ENCODE measurements around the gene MMP28. TPM values are rescaled to one million over a fixed set of nuclear protein-coding genes. Genes with fewer than 3 reads are reported as not detected.

MMP28 gene
- total RNA-seq, 1 experiment from 2014 or later, result not detected

DNA sequence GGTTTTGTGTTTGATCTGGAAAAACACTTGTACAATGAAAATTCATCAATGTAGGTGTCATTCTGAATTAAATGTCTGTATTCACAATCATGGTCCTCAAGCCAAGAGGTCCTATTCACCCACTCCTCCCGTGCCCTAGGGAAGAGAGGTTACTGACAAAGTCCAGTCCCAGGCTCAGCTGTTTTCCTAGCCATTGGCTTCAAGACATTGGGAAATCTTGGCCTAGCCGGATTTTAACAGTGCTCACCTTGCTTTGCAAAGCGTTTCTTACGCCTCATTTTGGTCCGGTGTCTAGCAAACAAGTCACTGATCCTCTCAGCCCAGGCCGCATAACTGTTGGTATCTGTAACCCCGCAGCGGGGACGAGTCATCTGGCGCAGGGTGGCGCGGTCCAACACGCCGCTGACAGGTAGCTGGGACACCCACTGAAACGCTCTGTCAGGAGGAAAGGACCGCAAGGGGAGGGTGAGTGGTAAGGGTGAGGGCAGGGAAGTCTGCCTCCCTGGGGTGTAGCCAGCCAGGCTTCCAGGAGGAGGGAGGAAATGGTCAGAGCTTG lies 16.7 kb downstream of the MMP28 start:
- no peak for DNase-seq
- no peak overlapping the region for H3K4me3 ChIP-seq
- no peaks in the 10 kb centered on the region for H3K27me3 ChIP-seq
- no peaks in the 10 kb centered on the region for H3K9me3 ChIP-seq
- no peaks in the 10 kb centered on the region for H3K36me3 ChIP-seq

DNA sequence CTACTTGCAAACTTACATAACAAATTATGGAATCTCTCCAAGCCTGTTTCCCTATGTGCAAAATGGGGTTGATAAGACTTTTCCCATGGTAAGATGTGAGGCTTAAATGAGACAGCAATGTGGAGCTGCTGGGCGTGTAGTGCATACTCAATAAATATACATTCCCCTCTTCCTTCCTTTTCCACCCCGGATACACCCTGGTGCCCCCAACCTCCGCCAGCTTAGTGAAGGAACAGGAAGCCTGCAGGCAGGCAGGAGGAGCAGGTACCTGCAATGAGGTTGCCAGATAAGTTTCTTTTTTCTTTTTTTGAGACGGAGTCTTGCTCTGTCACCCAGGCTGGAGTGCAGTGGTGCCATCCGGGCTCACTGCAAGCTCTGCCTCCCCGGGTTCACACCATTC lies 19.9 kb downstream of the MMP28 start:
- Histone ChIP-seq H3K9me3 (no peaks in the 10 kb centered on the region), H3K4me3 (no peak overlapping the region), H3K27me3 (no peaks in the 10 kb centered on the region), H3K36me3 (no peaks in the 10 kb centered on the region)
- no peak for DNase-seq

DNA sequence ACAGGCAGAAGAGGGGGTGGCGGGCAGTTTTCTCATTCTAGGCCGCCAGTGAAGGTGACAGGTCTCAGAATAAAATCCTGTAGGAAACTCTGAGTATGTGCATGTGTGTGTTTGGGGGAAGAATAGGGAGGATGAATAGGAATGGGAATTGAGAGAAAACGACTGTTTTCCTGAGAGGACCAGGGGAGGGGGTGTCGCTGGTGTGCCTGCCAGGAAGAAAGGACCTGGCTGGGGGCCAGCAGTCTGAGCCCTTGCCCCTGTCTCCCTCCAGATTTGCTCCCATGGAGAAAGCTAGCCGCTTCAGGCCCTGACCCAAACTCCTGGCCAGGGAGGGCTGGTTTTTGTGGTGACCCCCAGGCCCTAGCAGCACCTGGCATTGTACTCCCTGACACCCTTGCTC lies 20.4 kb downstream of the MMP28 start:
- Histone ChIP-seq H3K36me3 (no peaks in the 10 kb centered on the region), H3K4me3 (no peak overlapping the region), H3K9me3 (no peaks in the 10 kb centered on the region), H3K27me3 (no peaks in the 10 kb centered on the region)
- DNase-seq, result no peak

DNA sequence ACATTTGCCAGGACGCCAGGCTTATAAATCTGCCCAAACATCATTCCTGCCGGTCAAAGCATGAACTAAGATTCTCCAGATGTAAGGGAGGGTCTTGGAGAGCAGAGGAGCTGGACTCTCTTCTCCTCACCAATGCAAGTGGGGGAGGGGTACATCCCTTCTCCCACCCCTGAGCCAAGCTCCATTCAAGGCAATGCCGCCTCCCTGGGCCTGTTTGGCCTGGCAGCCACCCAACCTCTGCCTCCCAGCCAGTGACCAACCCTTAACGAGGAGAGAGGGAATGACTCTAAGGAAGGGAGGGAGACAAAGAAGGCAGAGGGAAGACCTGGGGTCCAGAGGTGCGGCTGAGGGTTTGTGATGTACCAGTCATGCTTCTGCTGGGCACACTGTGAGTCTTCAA lies 20.9 kb downstream of the MMP28 start:
- no peaks in the 10 kb centered on the region for H3K36me3 ChIP-seq
- no peak for DNase-seq
- H3K4me3 ChIP-seq, result no peak overlapping the region
- no peaks in the 10 kb centered on the region for H3K9me3 ChIP-seq
- H3K27me3 ChIP-seq, result no peaks in the 10 kb centered on the region

DNA sequence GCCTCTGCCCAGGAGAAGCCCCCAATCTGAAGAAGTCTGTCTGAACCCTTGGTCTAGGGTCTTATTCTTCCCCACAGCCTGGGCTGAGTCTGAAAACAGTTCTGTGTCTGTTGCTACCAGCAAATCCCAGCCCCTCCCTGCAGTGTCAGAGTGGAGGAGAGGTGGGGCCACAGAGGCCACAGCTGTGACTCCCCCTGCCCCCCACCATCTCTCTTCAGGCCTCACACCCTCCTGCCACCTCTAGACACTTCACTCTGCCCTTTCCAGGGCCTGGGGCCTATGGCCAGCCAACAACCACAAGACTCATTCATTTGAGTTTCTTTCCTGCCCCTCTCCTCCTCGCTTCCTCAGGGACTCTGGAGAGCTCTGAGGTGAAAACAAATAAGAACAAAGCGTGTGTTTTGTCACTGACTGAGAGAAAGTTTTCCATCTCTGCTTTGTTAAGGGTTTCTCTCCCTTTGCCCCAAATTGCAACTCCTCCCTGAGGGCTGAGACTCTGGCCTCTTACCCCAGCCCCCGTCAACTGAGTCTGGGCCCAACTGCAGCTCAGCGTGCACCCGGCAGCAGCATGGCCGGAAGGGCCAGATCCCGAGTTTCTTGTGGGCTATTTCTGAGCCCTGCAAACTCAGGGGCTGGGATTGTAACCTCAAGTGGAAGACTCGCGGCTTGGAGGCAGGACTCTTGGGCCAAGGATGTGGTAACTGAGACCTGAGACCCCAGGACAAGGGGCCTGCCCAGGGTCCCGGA lies 21.6 kb downstream of the MMP28 start:
- Histone ChIP-seq H3K9me3 (no peaks in the 10 kb centered on the region), H3K36me3 (no peaks in the 10 kb centered on the region), H3K27me3 (no peaks in the 10 kb centered on the region), H3K4me3 (no peak overlapping the region)
- DNase-seq, result no peak

DNA sequence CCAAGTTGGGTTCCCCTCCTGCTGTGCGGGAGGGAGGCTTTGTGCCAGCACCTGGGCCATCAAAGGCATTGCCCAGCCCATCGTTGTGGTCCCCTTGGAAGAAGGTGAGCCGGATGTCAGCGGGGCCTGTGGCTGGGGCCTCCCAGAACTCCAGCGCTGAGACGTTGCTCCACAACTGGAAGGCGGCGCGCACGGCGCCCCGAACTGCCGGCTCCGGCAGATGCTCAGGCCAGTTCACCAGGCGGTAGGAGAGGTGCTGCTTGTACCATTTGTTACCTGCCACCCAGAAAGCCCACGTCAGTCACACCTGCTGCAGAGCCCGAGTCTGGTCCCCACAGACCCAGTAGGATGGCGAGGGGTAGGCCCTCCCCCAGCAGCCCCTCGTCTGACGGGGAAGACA lies 22.3 kb downstream of the MMP28 start:
- H3K9me3 ChIP-seq, result no peaks in the 10 kb centered on the region
- no peak overlapping the region for H3K4me3 ChIP-seq
- DNase-seq, result no peak
- H3K27me3 ChIP-seq, result no peaks in the 10 kb centered on the region
- no peaks in the 10 kb centered on the region for H3K36me3 ChIP-seq

DNA sequence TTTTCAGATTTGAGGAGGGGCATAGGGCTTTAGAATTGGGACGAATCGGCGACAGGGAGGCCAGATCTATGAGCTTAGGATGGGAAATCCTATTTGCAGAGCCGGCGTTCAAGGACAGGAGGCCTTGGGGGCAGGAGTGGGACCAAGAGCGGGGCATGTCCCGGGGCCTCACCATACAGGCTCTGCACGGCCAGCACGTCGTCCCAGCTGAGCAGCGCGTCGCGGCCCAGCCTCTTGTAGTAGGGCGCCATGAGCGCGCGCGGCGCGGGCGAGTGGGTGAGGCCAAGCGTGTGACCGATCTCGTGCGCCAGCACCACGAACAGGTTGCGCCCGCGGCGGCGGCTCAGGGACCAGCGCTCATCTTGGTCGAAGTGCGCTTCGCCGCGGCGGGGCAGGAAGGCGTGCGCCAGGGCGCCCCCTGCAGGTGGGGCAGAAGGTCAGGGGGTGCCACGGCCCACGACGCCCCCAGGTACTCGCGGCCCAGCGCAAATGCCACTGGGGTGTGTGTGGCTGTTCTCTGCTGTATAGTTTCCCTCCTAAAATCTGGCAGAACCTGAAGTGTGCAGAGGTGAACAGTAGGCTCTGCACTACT lies 25.4 kb downstream of the MMP28 start:
- DNase-seq, result no peak
- Histone ChIP-seq H3K36me3 (no peaks in the 10 kb centered on the region), H3K27me3 (no peaks in the 10 kb centered on the region; the same call in 1 of the 2 replicates), H3K9me3 (no peaks in the 10 kb centered on the region), H3K4me3 (no peak overlapping the region)

DNA sequence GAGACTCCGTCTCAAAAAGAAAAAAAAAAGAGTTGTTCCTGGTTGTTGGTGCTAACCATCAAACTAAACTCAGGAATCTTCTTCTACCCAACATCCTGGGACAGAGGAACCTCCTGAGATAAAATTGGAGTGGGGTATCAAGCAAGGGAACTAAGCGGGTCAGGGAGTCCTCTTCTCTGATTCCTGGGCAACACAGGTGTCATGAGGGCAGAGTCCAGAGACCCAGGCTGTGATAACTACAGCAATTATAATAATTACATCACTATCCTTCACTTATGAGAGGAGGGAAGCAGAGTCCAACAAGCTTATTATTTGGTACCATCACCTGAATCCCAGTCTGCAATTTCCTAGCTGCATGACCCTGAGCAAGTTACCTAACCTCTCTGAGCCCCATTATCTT lies 26.6 kb downstream of the MMP28 start:
- DNase-seq, result no peak
- Histone ChIP-seq H3K9me3 (no peaks in the 10 kb centered on the region), H3K4me3 (no peak overlapping the region), H3K27me3 (no peaks in the 10 kb centered on the region; the same call in 1 of the 2 replicates), H3K36me3 (no peaks in the 10 kb centered on the region)

DNA sequence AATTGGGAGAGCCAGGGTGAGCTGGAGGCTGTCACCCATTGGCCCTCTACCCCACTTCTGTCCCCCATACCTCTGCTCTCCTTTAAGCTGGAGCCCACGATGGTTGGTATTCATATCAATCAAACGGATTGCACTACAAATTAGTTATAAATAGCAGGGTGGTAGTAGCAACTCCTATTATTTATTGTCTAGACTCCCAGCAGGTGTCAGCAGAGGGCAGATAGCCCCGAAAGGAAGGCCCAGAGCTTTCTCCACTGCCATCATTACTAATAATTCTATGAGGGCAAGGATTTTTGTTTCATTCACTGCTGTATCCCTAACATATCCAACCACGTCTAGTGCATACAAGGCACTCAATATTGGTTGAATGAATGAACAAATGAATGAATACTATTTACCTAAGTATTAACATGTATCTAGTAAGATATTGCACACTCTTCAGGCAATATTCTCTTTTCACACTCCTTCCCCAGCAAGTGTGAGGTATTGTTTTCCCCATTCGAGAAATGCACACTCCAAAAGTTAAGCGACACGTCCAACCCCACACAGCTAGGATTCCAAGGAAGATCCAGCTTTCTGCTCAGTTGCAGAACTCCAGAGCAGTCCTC lies 28.4 kb downstream of the MMP28 start:
- Histone ChIP-seq H3K27me3 (no peaks in the 10 kb centered on the region; the same call in 1 of the 2 replicates), H3K9me3 (no peaks in the 10 kb centered on the region), H3K4me3 (no peak overlapping the region), H3K36me3 (no peaks in the 10 kb centered on the region)
- peak; percentile 29 for DNase-seq

DNA sequence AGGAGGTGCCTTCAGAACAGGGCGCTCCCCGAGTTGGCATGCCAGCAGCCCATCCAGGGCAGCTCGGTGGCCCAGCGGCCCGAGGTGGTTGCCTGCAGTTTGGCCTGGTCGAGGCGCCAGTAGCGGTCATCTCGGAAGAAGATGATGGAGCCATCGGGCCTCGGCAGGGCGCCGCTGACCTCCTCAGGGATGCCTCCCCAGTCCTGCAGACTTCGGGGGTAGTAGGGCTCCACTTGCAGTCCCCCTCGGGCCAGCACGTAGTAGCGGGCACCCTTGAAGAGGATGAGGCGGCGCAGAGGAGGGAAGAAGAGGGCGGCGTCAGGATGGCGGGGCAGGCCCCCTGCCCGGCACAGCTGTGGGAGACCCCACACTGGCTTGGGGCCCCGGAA lies 29.0 kb downstream of the MMP28 start:
- no peaks in the 10 kb centered on the region for H3K9me3 ChIP-seq
- H3K36me3 ChIP-seq, result no peaks in the 10 kb centered on the region
- DNase-seq, result no peak
- no peak overlapping the region for H3K4me3 ChIP-seq
- H3K27me3 ChIP-seq, result no peaks in the 10 kb centered on the region; the same call in 1 of the 2 replicates

DNA sequence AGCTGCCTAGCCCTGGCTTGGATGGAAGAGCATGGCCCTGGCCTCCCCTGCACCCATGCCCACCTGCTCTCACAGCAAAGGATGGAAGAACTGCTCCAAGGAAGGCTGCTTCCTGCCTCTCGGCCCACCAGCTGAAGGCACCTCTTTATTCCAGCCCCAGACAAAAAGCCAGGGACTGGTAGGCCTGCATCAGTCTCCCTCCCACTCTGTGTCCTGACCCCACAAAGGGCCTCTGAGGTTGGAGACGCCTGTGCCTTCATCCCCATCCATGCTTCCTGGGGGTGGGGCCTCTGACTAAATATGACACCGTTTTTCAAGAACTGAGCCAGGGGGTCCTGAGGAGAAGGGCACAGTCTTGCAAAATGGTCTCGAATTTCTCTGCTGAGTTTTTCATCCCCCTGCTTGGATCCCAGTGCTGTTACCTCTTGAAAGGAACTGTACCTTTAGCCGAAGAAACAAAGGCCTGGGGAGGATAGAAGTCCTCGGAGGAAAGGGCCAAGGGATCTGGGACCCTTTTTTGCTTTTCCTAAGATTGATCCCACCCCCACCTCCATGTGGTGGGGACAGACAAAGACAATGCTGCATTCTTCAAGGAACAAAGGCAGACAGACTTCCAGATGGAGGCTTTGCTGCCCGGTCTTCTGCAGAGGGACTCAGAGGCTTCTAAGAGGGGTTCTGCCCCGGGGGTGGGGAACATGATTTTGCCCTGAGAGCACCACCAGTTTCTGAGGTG lies 29.5 kb downstream of the MMP28 start:
- Histone ChIP-seq H3K4me3 (no peak overlapping the region), H3K27me3 (no peaks in the 10 kb centered on the region; the same call in 1 of the 2 replicates)
- DNase-seq, result no peak

DNA sequence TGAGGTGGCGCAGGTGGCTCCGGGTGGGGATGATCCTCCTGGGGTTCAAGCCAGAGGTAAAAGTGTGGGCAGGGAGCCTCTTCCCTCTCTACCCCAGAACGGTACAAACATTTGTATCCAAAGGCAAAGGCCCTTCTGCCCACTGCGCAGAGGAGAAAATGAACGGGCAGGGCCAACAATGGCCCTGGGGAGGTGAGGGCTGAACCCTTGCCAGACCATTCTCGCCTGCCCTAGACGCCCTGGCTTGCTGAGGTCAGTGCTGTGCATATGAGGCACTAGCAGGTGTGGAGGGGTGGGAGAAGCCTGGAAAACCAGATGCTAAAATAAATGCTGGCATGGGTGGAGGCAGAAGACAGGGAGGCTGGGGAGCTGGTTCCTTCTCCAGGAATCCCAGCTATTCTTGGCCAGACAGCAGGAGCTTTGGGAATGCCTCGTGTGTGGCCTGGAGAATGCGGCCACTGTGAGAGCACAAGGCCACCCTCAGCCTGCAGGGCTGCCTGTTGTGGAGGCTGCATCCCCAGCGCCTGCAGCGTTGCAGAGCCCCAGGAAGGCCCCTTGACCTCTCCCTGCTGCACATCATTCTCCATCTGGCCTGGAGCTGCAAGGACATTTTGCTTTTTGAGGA lies 30.2 kb downstream of the MMP28 start:
- DNase-seq, result no peak
- Histone ChIP-seq H3K36me3 (no peaks in the 10 kb centered on the region), H3K9me3 (no peaks in the 10 kb centered on the region), H3K27me3 (no peaks in the 10 kb centered on the region; the same call in 1 of the 2 replicates), H3K4me3 (no peak overlapping the region)

More for the DNA sequence above, 29.5 kb downstream of the MMP28 start:
- Histone ChIP-seq H3K9me3 (no peaks in the 10 kb centered on the region), H3K36me3 (no peaks in the 10 kb centered on the region)

DNA sequence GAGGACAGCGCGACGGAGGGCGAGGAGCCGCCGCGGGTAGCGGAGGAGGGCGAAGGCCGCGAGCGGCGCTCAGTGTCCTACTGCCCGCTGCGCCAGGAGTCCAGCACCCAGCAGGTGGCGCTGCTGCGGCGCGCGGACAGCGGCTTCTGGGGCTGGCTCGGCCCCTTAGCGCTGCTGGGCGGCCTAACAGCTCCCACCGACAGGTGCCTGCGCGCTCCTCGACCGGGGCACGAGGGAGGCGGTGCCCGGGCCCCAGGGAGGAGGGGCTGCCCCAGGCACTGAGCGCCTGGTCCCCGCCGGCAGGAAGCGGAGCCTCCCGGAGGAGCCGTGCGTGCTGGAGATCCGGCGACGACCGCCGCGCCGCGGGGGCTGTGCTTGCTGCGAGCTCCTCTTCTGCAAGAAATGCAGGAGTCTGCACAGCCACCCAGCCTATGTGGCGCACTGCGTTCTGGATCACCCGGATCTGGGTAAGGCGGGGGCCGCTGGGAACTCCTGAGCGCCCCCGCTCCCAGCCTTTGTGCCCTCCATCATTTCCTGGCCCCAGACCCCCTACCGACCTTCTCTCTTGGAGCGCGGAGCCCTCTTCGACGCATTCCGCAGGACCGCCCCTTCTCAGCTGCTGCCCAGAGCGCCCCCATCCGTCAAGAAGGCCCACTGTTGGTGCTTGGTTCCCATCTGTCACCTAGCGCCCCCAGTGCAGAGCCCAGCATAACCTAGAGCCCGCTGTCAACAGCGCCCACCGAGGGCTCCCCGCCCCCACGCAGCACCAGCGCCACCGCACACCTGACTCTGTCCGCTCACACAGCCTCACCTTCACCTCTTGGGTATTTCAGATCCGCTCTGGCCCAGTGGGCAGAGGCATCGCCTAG lies 31.1 kb downstream of the MMP28 start:
- DNase-seq, result peak; percentile 87
- no peaks in the 10 kb centered on the region for H3K36me3 ChIP-seq
- H3K9me3 ChIP-seq, result no peaks in the 10 kb centered on the region
- no peaks in the 10 kb centered on the region; the same call in 1 of the 2 replicates for H3K27me3 ChIP-seq
- peak overlapping the region; percentile 35 for H3K4me3 ChIP-seq

DNA sequence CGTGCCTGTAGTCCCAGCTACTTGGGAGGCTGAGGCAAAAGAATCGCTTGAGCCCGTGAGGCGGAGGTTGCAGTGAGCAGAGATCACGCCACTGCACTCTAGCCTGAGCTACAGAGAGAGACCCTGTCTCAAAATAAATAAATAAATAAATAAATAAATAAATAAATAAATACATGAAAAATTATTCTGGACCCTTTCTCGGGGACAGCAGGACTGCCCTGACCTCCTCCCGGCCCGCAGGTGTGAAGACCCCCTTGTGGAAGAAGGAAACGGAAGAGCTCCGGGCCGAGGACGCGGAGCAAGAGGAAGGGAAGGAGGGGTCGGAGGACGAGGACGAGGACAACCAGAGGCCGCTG lies 31.7 kb downstream of the MMP28 start:
- Histone ChIP-seq H3K4me3 (peak overlapping the region; percentile 35), H3K27me3 (no peaks in the 10 kb centered on the region; the same call in 1 of the 2 replicates), H3K9me3 (no peaks in the 10 kb centered on the region), H3K36me3 (no peaks in the 10 kb centered on the region)
- no peak for DNase-seq

DNA sequence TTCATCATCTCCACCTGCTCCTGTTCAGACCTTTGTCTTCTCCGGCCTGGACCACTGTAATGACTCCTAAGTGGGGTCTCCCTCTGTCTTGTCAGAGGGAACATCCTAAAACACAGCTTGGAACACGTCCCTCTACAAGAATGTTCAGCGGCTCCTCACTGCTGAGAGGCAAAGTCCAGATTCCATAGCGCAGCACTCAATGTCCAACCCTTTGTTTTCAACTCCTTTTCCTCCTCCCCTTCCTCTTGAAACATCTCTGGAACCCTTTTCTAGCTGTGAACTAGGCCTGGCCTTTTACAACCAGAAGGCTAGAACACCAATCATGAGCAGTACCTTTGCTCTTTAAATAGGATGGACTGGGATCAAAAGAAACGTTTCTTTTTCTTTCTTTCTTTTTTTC lies 33.8 kb downstream of the MMP28 start:
- H3K4me3 ChIP-seq, result no peak overlapping the region
- no peaks in the 10 kb centered on the region for H3K9me3 ChIP-seq
- H3K36me3 ChIP-seq, result no peaks in the 10 kb centered on the region
- no peaks in the 10 kb centered on the region; the same call in 1 of the 2 replicates for H3K27me3 ChIP-seq
- no peak for DNase-seq

DNA sequence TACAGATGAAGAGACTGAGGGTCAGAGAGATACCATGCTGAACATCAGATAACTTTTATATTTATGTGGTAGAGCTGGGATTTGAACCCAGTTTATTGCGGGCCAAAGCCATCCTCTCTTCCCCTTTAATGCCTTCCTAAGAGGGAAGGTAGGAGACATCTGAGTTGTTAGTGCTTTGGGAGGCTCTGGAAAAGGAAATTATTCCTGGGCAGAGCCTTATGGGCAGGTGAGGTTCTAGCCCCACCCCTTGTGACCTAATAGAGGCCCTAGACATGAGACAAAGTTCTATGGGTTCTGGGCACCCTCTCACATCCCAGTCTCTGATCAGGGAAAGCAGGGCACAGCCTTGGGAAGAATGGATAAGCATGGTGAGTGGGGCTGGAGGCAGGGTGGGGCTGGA lies 34.9 kb downstream of the MMP28 start, which contains the start of gene C17orf50:
Gene C17orf50 (plus strand): TSS at position 301 of the 400 bp plus-strand sequence. CDS start 55 bp downstream, at position 356.
- DNase-seq, result no peak
- Histone ChIP-seq H3K9me3 (no peaks in the 10 kb centered on the region), H3K4me3 (no peak within 1 kb of the TSS), H3K36me3 (no peaks in the 10 kb centered on the region), H3K27me3 (no peaks in the 10 kb centered on the region; the same call in 1 of the 2 replicates)
